ENCODE data around the gene SH2D7. TPM values are rescaled to one million over a fixed set of nuclear protein-coding genes. Genes with fewer than 3 reads are reported as not detected.

SH2D7 gene
- polyA plus RNA-seq, 2 of the 4 experiments (the other 2 are of a cell fraction): not detected

- TF ChIP-seq EHF (CRISPR knock-in tag; IDR thresholded peaks at IDR 0.05) (no peak), POLR2AphosphoS2 (conservative IDR thresholded peaks at IDR 0.05; ENCODE audit: low read length) (no peak), RARB (CRISPR knock-in tag; IDR thresholded peaks at IDR 0.05) (no peak), MAFK (IDR thresholded peaks at IDR 0.05; ENCODE audit: partially characterized antibody) (no peak), KDM1A (IDR thresholded peaks at IDR 0.05; ENCODE audit: low read depth) (no peak), ZFP36 (IDR thresholded peaks at IDR 0.05; ENCODE audit: borderline replicate concordance, partially characterized antibody) (no peak), RCOR1 (IDR thresholded peaks at IDR 0.05; ENCODE audit: low read depth, low read length) (no peak), CBX8 (IDR thresholded peaks at IDR 0.05) (no peak), ZSCAN20 (CRISPR knock-in tag; IDR thresholded peaks at IDR 0.05) (no peak), EP300 (IDR thresholded peaks at IDR 0.05) (no peak)
- Histone ChIP-seq H3K27ac (no peak overlapping the region), H3K9me3 (no peaks in the 10 kb centered on the region), H3K4me1 (peaks cover 43% of the 10 kb centered on the region), H3K4me3 (no peak overlapping the region), H3K4me2 (no peak overlapping the region)
- FAIRE-seq (no peak), ATAC-seq (no peak), DNase-seq (ENCODE audit: low read depth in 1 of 2, low spot score in 1 of 2) (no peak)
- WGBS (ENCODE audit: missing lambda C conversion rate): 90% methylated on average over 5 of the region's 5 CpGs
- CTCF ChIA-PET: interaction anchor here (0.7 to 5.8 kb wide), 7 partner anchors 8 to 168 kb away, joined by 3 to 32 read pairs (median 4); partner anchors contain the start of gene CIB2
- POLR2A ChIA-PET: no interaction called here
These were observed 19.1 kb upstream of the SH2D7 start for GRCh38 chr15:78073046-78073787.

DNA sequence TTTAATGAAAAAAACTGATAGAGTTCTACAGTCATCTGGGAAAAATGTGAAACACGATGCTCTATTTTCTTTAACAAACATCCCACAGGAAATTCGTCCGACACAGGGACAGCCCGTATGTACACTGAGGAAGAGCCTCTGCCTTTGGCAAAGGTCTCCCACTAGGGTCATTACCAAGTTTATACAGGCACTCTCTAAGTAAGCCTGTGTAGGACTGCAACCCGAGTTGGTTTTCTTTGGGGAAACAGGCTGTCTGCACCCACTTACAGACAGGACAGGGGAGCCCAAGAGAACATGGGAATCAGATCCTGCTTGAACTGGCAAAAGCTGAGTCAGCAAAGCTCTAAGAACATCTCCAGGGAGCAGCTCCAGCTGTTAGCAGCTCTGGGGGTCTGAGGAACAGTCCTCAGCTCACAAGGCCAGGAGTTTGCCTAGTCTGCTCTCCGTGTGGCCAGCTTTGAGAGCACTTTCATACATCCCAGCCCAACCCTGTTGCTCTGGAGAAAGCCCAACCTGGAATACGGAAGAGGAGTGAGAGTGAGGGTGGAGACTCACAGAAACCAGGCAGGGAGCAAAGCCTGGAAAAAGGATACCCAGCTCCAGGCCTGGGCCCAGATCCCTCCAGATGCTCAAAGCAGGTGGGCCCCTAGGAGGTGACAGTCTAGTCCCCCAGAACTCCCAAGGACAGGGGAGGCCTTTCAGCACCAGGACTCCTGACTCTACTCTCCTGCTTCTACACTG lies 16.7 kb upstream of the SH2D7 start:
- ATAC-seq: peak; percentile 37 to 42; a peak in 5 of 6 replicates
- ChIA-PET POLR2A (no interaction called here), CTCF (interaction anchor here (0.8 to 2.0 kb wide), 7 partner anchors 15 to 116 kb away, joined by 3 to 6 read pairs (median 4); no protein-coding TSS in a partner anchor)
- Histone ChIP-seq H3K9me3 (no peaks in the 10 kb centered on the region), H3K4me1 (peaks cover 20% of the 10 kb centered on the region), H3K4me2 (peak overlapping the region; percentile 87), H3K4me3 (no peak overlapping the region), H3K27ac (peak overlapping the region in 1 of 2 experiments; percentile 11; a peak in 1 of 6 replicates)
- peak in 1 of 2 experiments; percentile 38 for DNase-seq (ENCODE audit: low read depth in 1 of 2, low spot score in 1 of 2)
- 27% methylated on average over 7 of the region's 7 CpGs for WGBS (ENCODE audit: missing lambda C conversion rate)
- TF ChIP-seq PHF8 (IDR thresholded peaks at IDR 0.05; ENCODE audit: borderline replicate concordance, low read depth): no peak
- TF ChIP-seq MAFK (IDR thresholded peaks at IDR 0.05; ENCODE audit: partially characterized antibody): peak; percentile 98
- TF ChIP-seq KDM1A (IDR thresholded peaks at IDR 0.05; ENCODE audit: low read depth): no peak
- TF ChIP-seq HOXA7 (CRISPR knock-in tag; IDR thresholded peaks at IDR 0.05): no peak
- no peak for TF ChIP-seq ZNF302 (CRISPR knock-in tag; IDR thresholded peaks at IDR 0.05)
- no peak for TF ChIP-seq CBX2 (IDR thresholded peaks at IDR 0.05; ENCODE audit: borderline replicate concordance, low read depth)
- no peak for TF ChIP-seq HES2 (IDR thresholded peaks at IDR 0.05)
- FAIRE-seq: no peak

GRCh38 chr15:78076231-78077052 lies 15.9 kb upstream of the SH2D7 start:
- TF ChIP-seq MAZ (IDR thresholded peaks at IDR 0.05; ENCODE audit: borderline replicate concordance, low read depth, low read length) (no peak), EHMT2 (IDR thresholded peaks at IDR 0.05; ENCODE audit: low read depth) (no peak)
- FAIRE-seq: no peak
- 65% methylated on average over 17 of the region's 17 CpGs for WGBS (ENCODE audit: missing lambda C conversion rate)
- ChIA-PET CTCF (interaction anchor here (0.8 to 8.2 kb wide), 9 partner anchors 15 to 117 kb away, joined by 3 to 57 read pairs (median 4); no protein-coding TSS in a partner anchor), POLR2A (no interaction called here)
- no peaks in the 10 kb centered on the region for H3K9me3 ChIP-seq
- peak overlapping the region; percentile 87 for H3K4me2 ChIP-seq
- peaks cover 20% of the 10 kb centered on the region for H3K4me1 ChIP-seq
- DNase-seq (ENCODE audit: low read depth in 1 of 2, low spot score in 1 of 2): no peak
- H3K4me3 ChIP-seq: peak overlapping the region; percentile 83
- peak; percentile 39 to 57 for ATAC-seq
- H3K27ac ChIP-seq: peak overlapping the region; percentile 81 to 91

Data from A549 (cell line).